ENCODE results near the gene AEBP2. TPM values are rescaled to one million over a fixed set of nuclear protein-coding genes. Genes with fewer than 3 reads are reported as not detected.
A peak's percentile ranks its signal among the peaks of the same experiment; 100 is the strongest.

Gene AEBP2
- polyA plus RNA-seq, 1 donor (not counting 4 experiments of a cell fraction or from before 2014, with no cell fraction given), result 19.6 TPM

DNA sequence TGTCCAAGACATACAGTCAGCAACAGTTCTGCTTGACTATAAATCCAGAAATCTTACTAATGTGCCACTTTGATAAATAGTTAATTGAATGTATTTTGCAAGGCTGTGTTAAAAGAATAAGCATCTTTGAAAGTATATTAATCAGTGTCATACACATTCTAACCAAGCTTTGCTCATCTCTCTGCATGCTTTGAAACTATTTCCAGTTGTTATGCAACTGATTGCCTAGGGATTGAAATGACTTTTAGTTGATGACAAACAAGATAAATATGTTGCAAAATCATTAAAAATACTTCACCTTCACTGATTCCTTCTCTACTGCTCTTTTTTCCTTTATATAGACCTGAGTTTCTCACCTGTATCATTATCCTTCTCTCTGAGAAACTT, 91.3 kb downstream of the AEBP2 start:
- H3K27me3 ChIP-seq (ENCODE audit: control insufficient read depth, extremely low read depth, insufficient read depth, low read length), result no peaks in the 10 kb centered on the region
- no peak overlapping the region for H3K27ac ChIP-seq (ENCODE audit: control insufficient read depth, insufficient read depth, low read length)
- no peaks in the 10 kb centered on the region for H3K9me1 ChIP-seq (ENCODE audit: control insufficient read depth, extremely low read depth, insufficient read depth, low read length)
- no peaks in the 10 kb centered on the region for H3K36me3 ChIP-seq (ENCODE audit: control insufficient read depth in 2 of 2, extremely low read depth in 1 of 2, insufficient read depth in 2 of 2, low read length in 2 of 2)
- H3K4me3 ChIP-seq (ENCODE audit: control insufficient read depth in 2 of 3, extremely low read depth in 1 of 3, insufficient read depth in 2 of 3, low read depth in 1 of 3, low read length in 3 of 3), result no peak overlapping the region
- H3K79me2 ChIP-seq (ENCODE audit: control insufficient read depth, insufficient read depth, low read length), result no peaks in the 10 kb centered on the region
- peaks cover 1% of the 10 kb centered on the region for H3K9me3 ChIP-seq (ENCODE audit: control insufficient read depth, low read depth, low read length)
- dilution Hi-C loops (cut with MboI; ENCODE audit: extremely low pct_ligation_motif_present, low sequenced_read_pairs), result no loop called here
- H2AFZ ChIP-seq (ENCODE audit: control insufficient read depth, low read length), result no peak overlapping the region
- H3K4me2 ChIP-seq (ENCODE audit: control insufficient read depth, extremely low read depth, insufficient read depth, low read depth, low read length), result peak overlapping the region; percentile 4
- no peaks in the 10 kb centered on the region for H4K20me1 ChIP-seq (ENCODE audit: control insufficient read depth, extremely low read depth, insufficient read depth, low read length)
- FAIRE-seq, result no peak
- no peak for DNase-seq (ENCODE audit: low read depth, low spot score)
- H3K9ac ChIP-seq (ENCODE audit: control insufficient read depth, extremely low read depth, insufficient read depth, low read length), result no peak overlapping the region
- peaks cover 13% of the 10 kb centered on the region for H3K4me1 ChIP-seq (ENCODE audit: control insufficient read depth, extremely low read depth, insufficient read depth, low read length)
- no peak for TF ChIP-seq EZH2 (IDR thresholded peaks at IDR 0.05; ENCODE audit: low read length)
- TF ChIP-seq CTCF (optimal IDR thresholded peaks at IDR 0.05 in 1 of 3, IDR thresholded peaks at IDR 0.05 in 1 of 3, conservative IDR thresholded peaks at IDR 0.05 in 1 of 3; ENCODE audit: extremely low read depth in 1 of 3, insufficient read depth in 2 of 3, low read length in 3 of 3), result no peak

DNA sequence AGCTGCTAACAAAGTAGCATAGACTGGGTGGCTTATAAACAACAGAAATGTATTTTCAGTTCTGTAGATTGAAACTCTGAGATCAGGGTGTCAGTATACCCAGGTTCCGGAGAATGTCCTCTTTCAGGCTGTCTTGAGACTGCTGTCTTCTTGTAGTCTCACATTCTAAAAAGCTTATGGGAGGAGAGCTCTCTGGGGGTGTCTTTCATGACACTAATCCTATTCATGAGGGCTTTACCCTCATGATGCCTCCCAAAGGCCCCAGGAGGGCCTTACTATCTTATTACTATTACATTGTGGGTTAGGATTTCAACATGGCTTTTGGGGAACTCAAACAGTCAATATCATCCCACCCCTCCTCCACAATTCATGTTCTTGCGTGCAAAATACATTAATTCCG, 94.3 kb downstream of the AEBP2 start:
- Histone ChIP-seq H3K4me3 (ENCODE audit: control insufficient read depth in 2 of 3, extremely low read depth in 1 of 3, insufficient read depth in 2 of 3, low read depth in 1 of 3, low read length in 3 of 3) (no peak overlapping the region), H3K27ac (ENCODE audit: control insufficient read depth, insufficient read depth, low read length) (no peak overlapping the region), H3K4me2 (ENCODE audit: control insufficient read depth, extremely low read depth, insufficient read depth, low read depth, low read length) (no peak overlapping the region), H3K4me1 (ENCODE audit: control insufficient read depth, extremely low read depth, insufficient read depth, low read length) (peaks cover 13% of the 10 kb centered on the region), H3K36me3 (ENCODE audit: control insufficient read depth in 2 of 2, extremely low read depth in 1 of 2, insufficient read depth in 2 of 2, low read length in 2 of 2) (no peaks in the 10 kb centered on the region), H3K27me3 (ENCODE audit: control insufficient read depth, extremely low read depth, insufficient read depth, low read length) (no peaks in the 10 kb centered on the region), H3K79me2 (ENCODE audit: control insufficient read depth, insufficient read depth, low read length) (no peaks in the 10 kb centered on the region), H2AFZ (ENCODE audit: control insufficient read depth, low read length) (no peak overlapping the region), H4K20me1 (ENCODE audit: control insufficient read depth, extremely low read depth, insufficient read depth, low read length) (no peaks in the 10 kb centered on the region), H3K9me3 (ENCODE audit: control insufficient read depth, low read depth, low read length) (peaks cover 2% of the 10 kb centered on the region), H3K9me1 (ENCODE audit: control insufficient read depth, extremely low read depth, insufficient read depth, low read length) (no peaks in the 10 kb centered on the region), H3K9ac (ENCODE audit: control insufficient read depth, extremely low read depth, insufficient read depth, low read length) (no peak overlapping the region)
- TF ChIP-seq CTCF (optimal IDR thresholded peaks at IDR 0.05 in 1 of 3, IDR thresholded peaks at IDR 0.05 in 1 of 3, conservative IDR thresholded peaks at IDR 0.05 in 1 of 3; ENCODE audit: extremely low read depth in 1 of 3, insufficient read depth in 2 of 3, low read length in 3 of 3) (no peak), EZH2 (IDR thresholded peaks at IDR 0.05; ENCODE audit: low read length) (no peak)
- dilution Hi-C loops (cut with MboI; ENCODE audit: extremely low pct_ligation_motif_present, low sequenced_read_pairs), result no loop called here
- DNase-seq (ENCODE audit: low read depth, low spot score) (no peak), FAIRE-seq (no peak)
